Measurements from ENCODE around the gene DUSP22.

GRCh38 chr6:343960-344815, 51.9 kb downstream of the DUSP22 start:
- TF ChIP-seq, protein P1, sequence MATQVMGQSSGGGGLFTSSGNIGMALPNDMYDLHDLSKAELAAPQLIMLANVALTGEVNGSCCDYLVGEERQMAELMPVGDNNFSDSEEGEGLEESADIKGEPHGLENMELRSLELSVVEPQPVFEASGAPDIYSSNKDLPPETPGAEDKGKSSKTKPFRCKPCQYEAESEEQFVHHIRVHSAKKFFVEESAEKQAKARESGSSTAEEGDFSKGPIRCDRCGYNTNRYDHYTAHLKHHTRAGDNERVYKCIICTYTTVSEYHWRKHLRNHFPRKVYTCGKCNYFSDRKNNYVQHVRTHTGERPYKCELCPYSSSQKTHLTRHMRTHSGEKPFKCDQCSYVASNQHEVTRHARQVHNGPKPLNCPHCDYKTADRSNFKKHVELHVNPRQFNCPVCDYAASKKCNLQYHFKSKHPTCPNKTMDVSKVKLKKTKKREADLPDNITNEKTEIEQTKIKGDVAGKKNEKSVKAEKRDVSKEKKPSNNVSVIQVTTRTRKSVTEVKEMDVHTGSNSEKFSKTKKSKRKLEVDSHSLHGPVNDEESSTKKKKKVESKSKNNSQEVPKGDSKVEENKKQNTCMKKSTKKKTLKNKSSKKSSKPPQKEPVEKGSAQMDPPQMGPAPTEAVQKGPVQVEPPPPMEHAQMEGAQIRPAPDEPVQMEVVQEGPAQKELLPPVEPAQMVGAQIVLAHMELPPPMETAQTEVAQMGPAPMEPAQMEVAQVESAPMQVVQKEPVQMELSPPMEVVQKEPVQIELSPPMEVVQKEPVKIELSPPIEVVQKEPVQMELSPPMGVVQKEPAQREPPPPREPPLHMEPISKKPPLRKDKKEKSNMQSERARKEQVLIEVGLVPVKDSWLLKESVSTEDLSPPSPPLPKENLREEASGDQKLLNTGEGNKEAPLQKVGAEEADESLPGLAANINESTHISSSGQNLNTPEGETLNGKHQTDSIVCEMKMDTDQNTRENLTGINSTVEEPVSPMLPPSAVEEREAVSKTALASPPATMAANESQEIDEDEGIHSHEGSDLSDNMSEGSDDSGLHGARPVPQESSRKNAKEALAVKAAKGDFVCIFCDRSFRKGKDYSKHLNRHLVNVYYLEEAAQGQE (IDR thresholded peaks at IDR 0.05; ENCODE audit: insufficient read depth in 1 of 2, low read depth in 2 of 2, low read length in 2 of 2): no peak
- TF ChIP-seq POLR2AphosphoS5 (IDR thresholded peaks at IDR 0.05; ENCODE audit: low read depth, low read length) (no peak), TAF1 (IDR thresholded peaks at IDR 0.05; ENCODE audit: borderline replicate concordance, insufficient read depth, low read length) (no peak)

All from PFSK-1 (cell line).